HG03060 (cell line): ENCODE results near the gene METAP2.

Source experiments
- ATAC-seq: cut with Tn5 transposase; IDR thresholded peaks from one replicate; pipeline ENCODE4 v1.9.1; 2021; ENCODE audit warnings: low read depth, moderate number of reproducible peaks; ENCODE audit not compliant: unreplicated experiment

Gene METAP2

DNA sequence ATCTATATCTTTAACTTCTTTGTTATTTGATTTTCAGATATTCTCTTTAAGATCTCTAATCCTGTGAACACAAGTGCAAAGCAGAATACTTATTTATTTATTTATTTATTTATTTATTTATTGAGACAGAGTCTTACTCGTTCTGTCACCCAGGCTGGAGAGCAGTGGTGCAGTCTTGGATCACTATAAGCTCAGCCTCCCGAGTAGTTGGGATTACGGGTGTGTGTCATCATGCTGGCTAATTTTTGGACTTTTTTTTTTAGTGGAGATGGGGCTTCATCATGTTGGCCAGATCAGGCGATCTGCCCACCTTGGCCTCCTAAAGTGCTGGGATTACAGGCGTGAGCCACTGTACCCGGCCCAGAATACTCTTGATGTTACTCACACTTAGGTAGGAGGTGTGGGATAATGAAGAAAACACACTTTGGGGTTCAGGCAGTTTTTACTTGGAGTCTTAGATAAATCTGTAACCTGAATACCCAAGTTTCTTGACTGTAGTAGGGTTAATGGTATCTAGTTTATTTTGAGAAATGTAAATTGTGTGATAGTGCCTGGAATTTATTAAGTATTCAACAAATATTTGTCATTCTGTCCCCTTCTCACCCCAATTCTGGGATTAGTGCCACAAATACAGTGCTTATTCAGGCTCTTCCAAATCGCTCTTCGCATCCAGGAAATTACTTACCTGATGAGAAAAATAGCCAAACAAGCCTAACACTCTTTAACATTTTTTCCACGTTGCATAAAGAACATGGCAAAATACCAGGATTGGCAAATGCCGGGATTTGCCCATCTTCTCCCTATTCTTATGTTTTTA is 33.0 kb downstream of the METAP2 start:
- no peak for ATAC-seq

DNA sequence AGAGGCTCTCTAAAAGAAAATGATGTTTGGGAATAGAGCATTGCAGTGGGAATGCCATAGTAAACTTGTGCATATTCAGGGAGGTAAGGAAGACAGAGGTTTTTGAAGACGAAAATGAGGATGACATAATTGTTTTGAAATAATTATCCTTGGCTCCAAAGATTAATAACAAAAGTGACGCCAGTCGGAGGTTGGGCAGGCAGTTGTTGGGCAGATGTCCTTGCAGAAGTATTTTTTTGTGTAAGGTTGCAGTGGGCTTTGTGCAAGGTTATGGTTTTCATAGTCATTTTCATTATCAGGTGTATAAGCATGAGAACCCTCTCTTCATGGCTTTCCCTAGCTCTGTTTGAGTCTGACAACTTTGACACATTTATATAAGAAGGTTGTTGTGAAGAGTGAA is 35.3 kb downstream of the METAP2 start:
- no peak for ATAC-seq

DNA sequence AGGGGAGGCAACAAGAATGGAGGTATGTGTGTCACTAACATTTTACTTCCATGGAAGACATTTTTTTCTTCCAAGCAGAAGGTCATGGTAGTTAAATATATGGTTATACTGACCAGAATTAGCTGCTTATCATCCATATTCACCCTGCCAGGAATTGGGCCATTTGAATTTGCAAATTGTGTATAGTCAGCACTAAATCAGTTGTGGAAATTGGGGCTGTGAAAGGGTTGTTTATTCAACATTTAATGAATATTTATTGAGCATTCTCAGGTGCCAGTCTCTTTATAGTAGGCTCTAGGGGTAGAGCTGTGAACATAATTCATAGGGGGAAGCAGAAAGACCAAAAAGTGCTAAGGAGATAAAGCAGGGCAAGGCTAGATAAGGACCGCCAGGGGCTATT is 38.0 kb downstream of the METAP2 start:
- ATAC-seq = no peak

- no peak for ATAC-seq
Measured at GRCh38 chr12:95513599-95513998, 39.6 kb downstream of the METAP2 start.

- ATAC-seq = no peak
Measured at GRCh38 chr12:95515197-95515596, 41.2 kb downstream of the METAP2 start.

GRCh38 chr12:95516757-95517156 is 42.8 kb downstream of the METAP2 start:
- no peak for ATAC-seq

DNA sequence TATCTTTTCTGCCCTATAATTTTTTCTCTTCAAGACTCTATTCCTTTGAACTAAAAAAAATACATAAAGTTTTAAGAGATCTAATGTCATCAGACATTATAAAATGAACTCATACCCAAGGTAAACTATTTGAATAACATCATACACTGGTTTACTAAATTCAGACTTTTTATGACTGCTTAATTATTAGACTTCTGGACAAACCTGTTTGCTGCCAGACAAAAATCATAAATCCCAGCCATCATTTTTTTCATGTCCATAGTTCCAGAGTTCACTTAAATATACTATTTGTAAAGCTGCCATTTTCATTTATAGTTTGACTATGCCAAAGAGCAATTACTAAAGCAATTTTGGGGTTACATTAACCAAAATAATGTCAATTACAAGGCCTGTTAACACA is 43.3 kb downstream of the METAP2 start:
- no peak for ATAC-seq

- no peak for ATAC-seq
Measured at GRCh38 chr12:95518944-95519343, 45.0 kb downstream of the METAP2 start.

- no peak for ATAC-seq
Measured at GRCh38 chr12:95520816-95521215, 46.9 kb downstream of the METAP2 start.

GRCh38 chr12:95522692-95523091 is 48.7 kb downstream of the METAP2 start:
- no peak for ATAC-seq

DNA sequence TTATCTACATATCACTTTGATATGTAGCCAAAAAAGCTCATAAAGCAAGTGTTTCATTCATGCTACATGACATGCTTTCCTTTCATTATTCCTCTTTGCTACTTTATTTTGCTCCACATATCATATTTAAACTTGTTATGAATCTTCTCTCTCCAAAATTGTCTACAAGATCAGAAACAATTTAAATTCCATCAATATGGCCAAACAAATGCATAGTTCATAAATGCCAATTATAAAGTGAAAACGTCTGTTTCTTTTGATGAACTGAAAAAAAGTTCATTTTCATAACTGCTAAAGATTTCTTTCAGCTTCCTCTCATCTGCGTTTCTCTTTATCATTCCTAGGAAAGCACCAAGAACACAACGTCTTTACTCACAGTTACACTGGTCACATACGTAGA is 54.5 kb downstream of the METAP2 start:
- no peak for ATAC-seq

GRCh38 chr12:95529693-95530225 is 55.8 kb downstream of the METAP2 start:
- ATAC-seq = no peak

DNA sequence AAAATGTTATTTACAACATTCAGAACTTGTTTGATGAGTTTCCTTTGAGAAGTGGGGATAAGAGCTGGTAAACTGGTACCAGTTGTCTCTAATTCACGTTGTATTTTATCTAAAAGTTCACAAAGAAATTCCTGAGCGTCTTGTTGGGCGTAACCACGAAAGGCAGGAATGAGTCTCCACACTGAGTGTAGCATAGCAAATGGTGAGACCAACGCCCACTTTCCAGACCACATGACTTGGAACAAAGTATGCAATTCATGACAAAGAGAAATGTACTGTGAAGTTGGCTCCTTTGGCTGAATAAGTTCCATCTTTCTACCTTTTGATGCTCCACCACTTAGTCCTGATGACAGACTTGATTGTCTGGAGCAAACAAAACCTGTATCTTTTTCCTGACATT is 58.9 kb downstream of the METAP2 start:
- ATAC-seq = no peak

DNA sequence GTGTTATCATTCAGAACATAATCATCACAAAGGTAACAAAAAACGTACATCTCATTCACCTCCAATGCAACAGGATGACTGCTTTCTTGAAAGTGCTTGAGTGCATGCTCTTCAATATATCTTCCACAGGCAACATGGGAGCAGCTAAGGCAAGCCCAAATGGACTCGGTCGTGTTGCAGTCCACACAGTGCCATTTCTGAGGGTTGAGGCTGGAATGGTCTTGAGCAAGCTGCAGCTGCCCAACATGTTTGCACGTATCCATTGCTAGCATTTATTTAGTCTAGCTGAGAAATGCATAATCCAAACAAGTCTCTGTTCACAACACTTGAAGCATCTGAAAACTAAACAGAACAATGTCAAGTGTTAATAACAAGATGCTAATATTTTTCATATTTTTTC is 60.0 kb downstream of the METAP2 start:
- no peak for ATAC-seq

GRCh38 chr12:95538006-95538405 is 64.1 kb downstream of the METAP2 start:
- ATAC-seq = no peak

DNA sequence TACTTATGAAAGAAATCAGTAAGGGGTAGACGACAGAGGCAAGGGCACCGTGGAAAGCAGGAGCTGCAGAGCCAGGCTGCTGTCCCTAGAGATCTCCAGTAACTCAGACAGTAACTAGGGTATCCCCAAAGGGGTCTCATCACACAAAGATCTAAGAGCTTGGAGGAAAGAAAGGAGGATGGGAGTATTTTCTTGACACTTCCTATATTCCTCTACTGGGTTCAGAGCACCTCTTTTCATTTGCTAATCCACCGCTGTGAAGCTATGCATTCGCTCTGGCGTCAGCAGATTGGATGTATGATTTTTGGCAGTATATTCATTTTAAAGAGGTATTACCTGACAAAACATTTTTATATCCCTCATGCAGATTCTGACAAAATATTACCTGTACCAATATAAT is 64.7 kb downstream of the METAP2 start:
- ATAC-seq = no peak

- ATAC-seq = no peak
Measured at GRCh38 chr12:95541436-95541835, 67.5 kb downstream of the METAP2 start.

GRCh38 chr12:95543305-95543704 is 69.4 kb downstream of the METAP2 start:
- ATAC-seq = no peak

- ATAC-seq = no peak
Measured at GRCh38 chr12:95544756-95545155, 70.8 kb downstream of the METAP2 start.

GRCh38 chr12:95545303-95545702 is 71.4 kb downstream of the METAP2 start:
- ATAC-seq = no peak

DNA sequence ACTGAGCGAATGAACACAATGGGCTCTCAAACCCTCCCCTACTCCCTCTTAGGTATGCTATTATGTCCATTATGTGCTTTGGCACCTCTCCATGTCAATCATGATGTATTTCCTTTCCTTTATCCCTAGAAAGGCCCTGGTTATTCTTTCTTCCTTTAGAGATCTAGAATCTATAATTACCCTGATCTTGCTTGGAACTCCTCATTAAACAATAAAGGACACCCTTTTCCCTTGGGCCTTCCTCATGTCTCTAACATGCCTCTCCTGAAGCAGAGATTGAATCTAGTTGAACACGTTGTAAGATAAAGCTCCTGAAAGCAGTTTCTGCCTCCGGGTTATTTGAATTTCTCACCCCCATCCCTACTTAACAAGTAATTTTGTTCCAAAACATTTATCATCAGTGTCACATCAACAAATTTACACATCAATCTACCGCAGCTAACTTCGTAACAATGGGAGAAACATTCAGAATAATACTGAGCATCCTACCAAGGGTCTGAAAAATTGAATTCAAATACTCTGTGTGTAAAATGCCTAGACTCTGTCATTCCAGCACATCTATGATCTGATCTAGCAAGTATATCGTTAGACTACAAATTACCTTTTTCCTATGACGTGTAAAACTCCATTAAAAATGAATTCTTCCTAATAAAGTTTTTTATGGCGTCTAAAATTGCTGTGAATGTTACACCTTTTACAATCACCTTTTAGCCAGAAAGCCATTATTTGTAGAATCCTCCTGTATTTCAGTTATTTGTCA is 72.0 kb downstream of the METAP2 start:
- ATAC-seq = no peak

GRCh38 chr12:95546491-95546813 is 72.5 kb downstream of the METAP2 start:
- no peak for ATAC-seq
